A673 (cell line): ENCODE measurements around the gene SNAP91.

Experiments
- CTCF ChIP-seq: fragments of 300-800, 200-600 bp; sonication (generic); conservative IDR thresholded peaks from 2 replicates; pipeline ENCODE4 v1.5.1; 2017; ENCODE audit warnings: low read depth, mild to moderate bottlenecking, antibody characterized with exemption, low read length, moderate library complexity, mixed read lengths
- EZH2 ChIP-seq: fragments of 200-600 bp; sonication (generic); IDR thresholded peaks from 2 replicates; pipeline ENCODE4 v1.6.1; 2017; ENCODE audit warnings: borderline replicate concordance, low read depth, mild to moderate bottlenecking, mixed read lengths, antibody characterized with exemption, low read length; ENCODE audit not compliant: poor library complexity, severe bottlenecking

GRCh38 chr6:83536034-83536646 lies 172.8 kb downstream of the SNAP91 start:
- TF ChIP-seq EZH2 (no peak), CTCF (peak; percentile 97)
